Measurements from ENCODE around the gene ASMTL.
"Not testable (repeated sequence)": the region's sequence is repeated elsewhere in the genome, so short reads cannot be mapped to it uniquely, and the experiment has no call there.

Gene ASMTL, protein sequence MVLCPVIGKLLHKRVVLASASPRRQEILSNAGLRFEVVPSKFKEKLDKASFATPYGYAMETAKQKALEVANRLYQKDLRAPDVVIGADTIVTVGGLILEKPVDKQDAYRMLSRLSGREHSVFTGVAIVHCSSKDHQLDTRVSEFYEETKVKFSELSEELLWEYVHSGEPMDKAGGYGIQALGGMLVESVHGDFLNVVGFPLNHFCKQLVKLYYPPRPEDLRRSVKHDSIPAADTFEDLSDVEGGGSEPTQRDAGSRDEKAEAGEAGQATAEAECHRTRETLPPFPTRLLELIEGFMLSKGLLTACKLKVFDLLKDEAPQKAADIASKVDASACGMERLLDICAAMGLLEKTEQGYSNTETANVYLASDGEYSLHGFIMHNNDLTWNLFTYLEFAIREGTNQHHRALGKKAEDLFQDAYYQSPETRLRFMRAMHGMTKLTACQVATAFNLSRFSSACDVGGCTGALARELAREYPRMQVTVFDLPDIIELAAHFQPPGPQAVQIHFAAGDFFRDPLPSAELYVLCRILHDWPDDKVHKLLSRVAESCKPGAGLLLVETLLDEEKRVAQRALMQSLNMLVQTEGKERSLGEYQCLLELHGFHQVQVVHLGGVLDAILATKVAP

DNA sequence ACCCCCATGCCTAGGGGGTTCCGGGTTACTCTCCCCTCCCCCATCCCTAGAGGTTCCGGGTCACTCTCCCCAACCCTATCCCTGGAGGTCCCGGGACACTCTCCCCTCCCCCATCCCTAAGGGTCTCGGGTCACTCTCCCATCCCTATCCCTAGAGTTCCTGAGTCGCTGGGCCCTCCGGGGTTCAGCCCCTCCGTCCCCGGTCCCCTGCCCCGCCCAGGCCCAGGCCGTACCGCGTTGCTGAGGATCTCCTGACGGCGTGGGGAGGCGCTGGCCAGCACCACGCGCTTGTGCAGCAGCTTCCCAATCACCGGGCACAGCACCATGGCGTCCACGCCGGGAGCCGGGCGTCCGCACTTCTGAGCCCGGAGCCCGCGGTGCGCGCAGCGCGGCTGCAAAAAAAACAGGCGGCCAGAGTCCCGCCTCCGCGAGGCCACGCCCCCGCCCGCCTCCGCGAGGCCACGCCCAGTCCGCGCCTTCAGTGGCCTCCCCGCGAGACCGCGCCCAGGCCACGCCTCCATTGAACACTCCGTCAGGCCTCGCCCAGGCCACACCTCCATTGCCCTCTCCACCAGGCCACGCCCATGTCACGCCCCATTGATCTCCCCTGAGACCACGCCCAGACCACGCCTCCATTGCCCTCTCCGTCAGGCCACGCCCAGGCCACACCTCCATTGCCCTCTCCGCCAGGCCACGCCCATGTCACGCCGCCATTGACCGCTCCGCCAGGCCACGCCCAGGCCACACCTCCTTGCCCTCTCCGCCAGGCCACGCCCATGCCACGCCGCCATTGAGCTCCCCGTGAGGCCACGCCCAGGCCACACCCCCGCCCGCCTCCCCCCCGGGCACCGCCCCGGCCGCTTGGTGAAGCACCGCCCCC, at the start of gene ASMTL:
TSS of gene ASMTL (minus strand) at position 394 of the 879 bp plus-strand sequence. CDS start at position 325, 69 bp downstream.
- DNase-seq (ENCODE audit: low spot score): peak; percentile 97

DNA sequence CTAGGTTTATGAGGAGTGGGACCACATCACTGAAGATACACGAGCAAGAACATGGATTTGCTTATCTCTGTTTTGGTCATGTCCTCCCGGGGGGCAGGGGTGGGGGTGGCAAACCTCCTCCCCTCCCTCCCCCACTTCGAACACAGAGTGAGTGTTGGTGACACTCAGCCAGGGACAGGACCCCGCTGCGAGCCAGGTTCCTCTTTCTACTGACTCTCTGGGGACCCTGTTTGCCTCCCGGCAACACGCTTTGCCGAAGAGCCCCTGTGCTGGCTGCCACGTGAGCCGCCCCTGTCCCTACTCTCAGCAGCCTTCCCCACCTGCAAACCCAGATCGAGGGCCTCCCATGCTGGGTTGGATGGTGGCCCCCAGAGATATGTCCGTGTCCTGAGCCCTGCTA, 49.5 kb upstream of the ASMTL start:
- DNase-seq (ENCODE audit: low spot score): peak; percentile 89

DNA sequence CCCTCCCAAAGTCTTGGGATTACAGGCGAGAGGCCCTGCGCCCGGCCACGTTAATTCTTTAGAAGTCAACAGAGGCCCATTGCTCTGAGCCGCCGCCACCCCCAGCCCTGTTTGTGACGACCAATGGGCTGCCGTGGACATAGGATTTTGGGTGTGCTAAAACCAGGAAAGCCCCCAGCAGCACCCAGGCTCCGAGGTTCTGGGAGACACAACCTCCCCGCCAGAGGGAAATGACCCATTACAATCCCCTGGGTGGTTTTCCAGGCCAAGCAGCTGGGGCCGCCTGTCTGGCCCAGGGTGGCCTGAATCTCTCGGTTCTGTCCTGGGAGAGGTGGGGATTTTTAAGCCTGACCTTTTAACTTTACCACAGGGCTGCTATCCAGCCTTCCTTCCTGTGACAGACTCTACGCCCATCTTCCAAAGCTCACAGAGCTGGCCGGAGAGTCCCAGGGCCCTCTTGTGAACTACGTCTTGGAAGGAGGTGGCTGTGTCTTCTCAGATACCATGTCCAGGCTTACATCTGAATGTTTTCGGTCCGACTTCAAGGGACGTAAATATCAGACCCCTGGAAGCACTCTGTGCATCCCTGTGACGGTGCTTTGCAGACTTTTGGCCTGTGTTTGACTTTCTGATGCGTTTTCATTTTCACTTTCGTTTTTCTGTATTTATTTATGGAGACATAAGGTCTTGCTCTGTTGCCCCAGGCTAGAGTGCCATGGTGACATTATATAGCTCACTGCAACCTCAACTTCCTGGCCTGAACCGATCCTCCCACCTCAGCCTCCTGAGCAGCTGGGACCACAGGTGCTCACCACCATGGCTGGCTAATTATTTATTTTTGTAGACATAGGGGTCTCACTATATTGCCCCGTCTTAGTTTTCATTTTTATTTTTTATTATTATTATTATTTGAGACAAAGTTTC, 48.3 kb upstream of the ASMTL start:
- peak; percentile 69 for DNase-seq (ENCODE audit: low spot score)

DNA sequence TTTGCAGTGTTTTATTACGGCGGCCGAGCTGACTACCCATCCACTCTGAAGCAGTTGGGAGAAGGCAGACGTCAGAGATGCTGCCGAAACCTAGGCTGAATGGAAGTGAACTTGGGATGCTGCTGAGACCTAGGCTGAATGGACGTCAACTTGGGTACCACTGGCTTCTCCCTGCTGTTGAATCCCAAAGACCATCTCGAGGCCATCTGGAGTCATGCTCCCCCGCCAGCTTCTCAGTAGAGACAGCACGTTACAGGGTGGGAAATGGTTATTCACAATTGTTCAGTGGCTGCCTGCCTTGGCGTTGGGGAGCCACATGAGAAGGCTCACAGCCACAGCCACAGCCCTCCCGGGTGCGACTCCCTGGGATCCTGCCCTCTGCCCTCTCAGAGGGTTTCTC, 43.4 kb upstream of the ASMTL start:
- no peak for DNase-seq (ENCODE audit: low spot score)

DNA sequence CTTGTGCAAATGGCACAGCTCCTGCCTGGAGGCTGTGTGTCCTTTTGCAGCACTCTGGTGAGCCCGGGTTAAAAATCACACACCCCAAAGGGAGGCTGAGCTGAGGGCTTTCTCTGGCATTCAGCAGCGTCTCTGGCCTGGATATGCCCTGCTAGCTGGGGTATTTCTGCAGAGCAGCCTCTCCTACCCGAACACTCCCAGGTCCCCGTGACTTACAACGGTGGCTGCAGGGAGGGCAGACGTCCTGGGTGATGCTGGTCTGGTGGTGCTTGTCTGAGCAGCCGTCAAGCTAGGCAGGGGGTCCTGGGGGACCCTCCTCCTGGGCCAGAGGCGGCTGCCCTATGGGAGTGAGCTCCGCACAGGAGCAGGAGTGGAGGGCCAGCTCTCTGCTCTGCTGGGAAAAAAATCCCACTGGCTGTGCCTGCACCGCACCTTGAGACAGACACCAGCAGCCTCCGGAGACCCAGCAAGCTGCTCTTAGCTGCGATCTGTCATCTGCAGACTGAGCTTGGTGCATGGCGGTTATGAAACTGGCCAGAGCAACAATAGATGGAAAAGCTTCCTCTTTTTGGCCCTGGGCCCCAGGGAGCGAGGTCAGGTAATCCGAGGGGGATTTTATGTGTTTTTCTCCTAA, 41.3 kb upstream of the ASMTL start:
- peak; percentile 63 for DNase-seq (ENCODE audit: low spot score)

DNA sequence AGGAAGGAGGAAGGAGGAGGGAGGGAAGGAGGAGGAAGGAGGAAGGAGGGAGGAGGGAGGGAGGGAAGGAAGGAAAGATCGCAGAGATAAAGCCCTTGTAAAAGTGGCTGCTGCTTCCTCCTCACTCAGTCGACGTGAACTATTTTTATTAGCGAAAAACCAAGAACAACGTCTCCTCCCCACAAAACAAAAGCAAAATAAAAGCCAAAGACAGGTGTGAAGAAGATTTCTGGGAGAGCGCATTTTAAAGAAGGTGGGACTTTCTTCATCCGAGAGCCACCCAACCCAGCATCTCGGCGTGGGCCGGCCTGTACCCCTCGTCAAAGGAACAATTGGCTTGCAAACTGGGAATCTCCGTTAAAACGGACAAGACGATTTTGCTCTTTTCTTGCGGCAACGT, 40.7 kb upstream of the ASMTL start:
- DNase-seq (ENCODE audit: low spot score): no peak

DNA sequence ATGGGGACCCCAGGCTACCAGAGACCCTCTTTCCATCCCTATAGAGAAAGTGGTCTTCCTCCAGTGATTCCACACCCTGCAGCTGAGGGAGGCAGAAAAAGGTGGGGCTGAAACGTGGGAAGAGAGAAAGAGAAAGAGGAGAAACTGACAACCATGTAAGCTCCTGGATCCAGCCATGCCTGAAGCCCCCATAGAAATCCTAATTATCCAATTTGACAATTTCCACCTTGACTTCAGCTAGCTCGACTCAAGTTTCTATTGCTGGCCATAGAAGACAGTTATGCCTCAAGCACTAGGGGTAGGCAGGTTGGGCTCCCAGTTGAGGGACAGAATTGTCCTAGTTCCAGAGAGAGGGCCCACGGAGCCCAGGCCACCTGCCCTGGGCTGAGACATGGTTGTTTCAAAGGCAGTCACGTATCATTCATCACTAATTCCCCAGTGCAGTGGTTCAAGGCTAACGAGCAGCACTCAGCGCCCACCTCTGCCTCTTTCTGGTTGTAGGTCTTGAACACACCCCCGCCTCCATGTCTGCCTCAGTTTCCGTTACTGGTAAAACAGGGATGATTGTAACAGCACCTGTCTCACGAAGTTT, 39.8 kb upstream of the ASMTL start:
- no peak for DNase-seq (ENCODE audit: low spot score)

DNA sequence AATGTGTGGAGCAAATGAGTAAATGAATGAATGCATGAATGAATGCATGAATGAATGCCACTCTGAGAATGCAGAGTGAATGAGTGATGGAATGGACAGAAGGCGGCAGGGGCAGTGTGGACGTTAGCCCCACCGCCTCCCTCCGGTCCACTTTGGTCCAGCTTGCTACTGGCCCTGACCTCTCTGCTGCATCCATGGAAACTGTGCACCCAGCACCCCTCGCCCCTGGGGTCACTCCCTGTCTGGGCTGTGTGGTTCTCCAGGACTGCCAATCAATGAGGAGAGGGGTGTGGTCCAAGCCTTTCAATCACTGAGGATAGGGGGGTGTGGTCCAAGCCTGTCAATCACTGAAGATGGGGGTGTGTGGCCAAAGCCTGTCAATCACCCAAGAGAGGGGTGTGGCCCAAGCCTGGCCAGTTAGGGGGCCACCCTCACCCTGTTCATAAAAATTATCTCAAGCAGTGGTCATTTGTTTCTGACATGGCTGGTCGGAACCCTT, 39.2 kb upstream of the ASMTL start:
- DNase-seq (ENCODE audit: low spot score): peak; percentile 79

DNA sequence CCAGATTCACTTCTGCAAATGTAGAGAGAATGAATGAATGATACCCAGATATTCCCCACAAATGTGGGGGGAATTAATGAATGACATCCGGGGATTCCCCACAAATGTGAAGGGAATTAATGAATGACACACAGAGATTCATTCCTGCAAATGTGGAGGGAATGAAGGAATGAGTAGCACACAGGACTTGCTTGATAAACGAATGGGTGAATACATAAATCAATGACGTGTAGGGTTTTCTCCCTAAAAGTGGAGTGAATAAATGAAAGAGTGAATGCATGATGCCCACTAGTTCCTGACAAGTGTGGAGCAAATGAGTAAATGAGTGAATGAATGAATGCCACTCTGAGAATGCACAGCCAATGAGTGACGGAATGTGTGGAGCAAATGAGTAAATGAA, 38.5 kb upstream of the ASMTL start:
- DNase-seq (ENCODE audit: low spot score): not testable (repeated sequence)

DNA sequence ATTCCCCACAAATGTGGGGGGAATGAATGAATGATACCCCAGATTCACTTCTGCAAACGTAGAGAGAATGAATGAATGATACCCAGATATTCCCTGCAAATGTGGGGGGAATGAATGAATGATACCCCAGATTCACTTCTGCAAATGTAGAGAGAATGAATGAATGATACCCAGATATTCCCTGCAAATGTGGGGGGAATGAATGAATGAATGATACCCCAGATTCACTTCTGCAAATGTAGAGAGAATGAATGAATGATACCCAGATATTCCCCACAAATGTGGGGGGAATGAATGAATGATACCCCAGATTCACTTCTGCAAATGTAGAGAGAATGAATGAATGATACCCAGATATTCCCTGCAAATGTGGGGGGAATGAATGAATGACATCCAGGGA, 38.0 kb upstream of the ASMTL start:
- not testable (repeated sequence) for DNase-seq (ENCODE audit: low spot score)

DNA sequence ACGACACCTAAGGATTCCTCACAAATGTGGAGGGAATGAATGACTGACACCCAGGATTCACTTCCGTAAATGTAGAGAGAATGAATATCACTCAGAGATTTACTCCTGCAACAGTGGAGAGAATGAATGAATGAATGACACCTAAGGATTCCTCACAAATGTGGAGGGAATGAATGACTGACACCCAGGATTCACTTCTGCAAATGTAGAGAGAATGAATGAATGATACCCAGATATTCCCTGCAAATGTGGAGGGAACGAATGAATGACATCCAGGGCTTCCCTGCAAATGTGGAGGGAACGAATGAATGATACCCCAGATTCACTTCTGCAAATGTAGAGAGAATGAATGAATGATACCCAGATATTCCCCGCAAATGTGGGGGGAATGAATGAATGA, 36.6 kb upstream of the ASMTL start:
- DNase-seq (ENCODE audit: low spot score): not testable (repeated sequence)

DNA sequence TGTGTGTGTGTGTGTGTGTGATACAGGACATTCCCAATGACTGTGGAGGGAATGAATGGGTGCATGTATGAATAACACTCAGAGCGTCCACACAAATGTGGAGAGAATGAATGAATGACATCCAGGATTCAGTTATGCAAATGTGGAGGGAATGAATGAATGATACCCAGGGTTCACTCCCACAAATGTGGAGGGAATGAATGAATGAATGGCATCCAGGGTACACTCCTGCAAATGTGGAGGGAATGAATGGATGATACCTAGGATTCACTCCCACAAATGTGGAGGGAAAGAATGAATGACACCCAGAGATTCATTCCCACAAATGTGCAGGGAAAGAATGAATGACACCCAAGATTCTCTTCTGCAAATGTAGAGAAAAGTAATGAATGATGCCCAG, 36.0 kb upstream of the ASMTL start:
- no peak for DNase-seq (ENCODE audit: low spot score)

DNA sequence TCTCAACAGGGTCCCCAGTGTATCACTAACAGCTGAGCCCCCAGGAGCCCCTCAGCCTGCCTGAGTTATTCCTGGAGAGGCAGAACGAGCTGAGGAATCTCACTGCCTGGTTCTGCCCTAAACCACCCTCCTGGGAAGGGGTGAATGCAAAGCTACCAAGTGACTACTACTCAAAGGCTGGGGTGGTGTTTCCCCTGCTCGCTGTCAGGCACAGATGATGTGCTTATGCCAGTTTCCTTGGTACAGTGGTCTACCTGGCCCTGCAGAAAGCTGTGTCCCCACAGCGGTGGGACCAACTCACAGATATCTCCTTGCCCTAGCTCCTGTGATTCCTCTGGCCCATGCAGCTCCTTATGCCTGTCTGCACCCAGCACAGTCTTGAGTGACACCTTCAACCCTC, 35.4 kb upstream of the ASMTL start:
- no peak for DNase-seq (ENCODE audit: low spot score)

DNA sequence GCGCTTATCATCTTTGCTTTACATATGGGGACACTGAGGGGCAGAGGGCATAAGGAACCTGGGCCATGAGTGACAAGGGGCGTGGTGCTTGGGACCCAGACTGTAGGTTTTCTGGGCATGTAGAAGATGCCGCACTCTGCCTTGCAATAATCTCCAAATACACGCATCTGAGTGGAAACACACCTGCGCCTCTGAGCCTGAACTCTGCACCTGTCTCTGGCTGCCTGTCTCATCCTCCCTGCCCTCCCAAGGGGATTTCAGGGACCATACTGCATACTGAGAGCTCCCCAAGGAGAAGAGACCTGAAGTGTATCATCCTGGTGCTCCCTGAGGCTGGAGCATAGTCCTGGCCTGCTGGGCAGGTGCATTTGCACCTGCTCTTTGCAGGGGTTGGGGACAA, 34.7 kb upstream of the ASMTL start:
- peak; percentile 38 for DNase-seq (ENCODE audit: low spot score)

DNA sequence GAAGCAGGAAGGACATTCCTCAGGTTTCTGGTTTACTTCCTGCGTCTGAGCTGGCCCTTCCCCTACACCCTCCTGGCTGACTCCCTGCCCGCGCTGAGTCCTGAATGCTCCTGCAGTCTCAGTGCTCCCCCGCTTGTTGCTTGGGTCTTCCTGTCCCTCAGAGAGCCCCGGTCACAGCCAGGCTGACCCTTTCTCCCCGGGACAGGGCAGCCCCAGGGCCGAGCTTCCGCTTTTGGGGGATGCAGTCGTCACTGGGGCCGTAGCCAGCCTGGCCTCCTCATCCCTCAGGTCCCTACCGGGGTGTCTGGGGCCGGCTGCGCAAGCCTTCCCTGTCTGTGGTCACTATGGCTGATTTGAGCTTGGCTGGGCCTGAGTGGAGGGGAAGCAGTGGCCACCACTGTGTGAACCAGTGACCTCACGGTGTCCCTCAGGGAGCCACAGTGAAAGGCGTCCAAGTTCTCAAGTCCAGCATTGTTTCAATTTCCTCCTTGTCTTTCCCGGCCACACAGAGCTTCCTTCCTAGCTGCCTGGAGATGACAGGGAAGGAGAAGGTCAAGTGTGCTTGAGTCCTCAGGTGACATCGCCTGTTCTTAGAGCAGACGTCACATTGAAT, 34.1 kb upstream of the ASMTL start:
- no peak for DNase-seq (ENCODE audit: low spot score)

DNA sequence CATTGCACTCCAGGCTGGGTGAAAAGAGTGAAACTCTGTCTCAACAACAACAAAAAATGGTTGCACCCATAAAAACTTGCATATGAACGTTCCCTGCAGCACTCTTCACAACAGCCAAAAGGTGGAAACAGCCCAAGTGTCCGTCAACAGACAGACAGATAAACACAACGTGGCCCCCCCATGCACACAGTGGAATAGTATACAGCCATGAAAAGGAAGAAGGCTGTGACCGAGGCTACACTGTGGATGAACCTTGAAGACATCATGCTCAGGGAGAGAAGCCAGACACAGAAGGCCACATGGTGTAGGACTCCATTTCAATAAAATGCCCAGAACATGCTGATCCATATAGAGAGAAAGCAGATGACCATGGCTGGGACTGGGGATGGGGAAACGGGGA, 33.5 kb upstream of the ASMTL start:
- no peak for DNase-seq (ENCODE audit: low spot score)

DNA sequence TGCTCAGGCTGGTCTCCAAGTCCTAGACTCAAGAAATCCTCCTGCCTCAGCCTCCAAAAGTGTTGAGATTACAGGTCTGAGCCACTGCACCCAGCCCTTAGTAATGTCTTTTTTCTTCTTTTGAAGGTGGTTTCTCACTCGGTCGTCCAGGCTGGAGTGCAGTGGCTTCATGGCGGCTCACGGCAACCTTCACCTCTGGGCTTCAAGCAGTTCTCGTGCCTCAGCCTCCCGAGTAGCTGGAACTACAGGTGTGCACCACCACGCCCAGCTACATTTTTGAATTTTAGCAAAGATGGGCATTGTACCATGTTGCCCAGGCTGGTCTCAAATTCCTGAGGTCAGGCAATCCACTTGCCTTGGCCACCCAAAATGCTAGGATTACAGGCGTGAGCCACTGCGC, 32.3 kb upstream of the ASMTL start:
- no peak for DNase-seq (ENCODE audit: low spot score)

DNA sequence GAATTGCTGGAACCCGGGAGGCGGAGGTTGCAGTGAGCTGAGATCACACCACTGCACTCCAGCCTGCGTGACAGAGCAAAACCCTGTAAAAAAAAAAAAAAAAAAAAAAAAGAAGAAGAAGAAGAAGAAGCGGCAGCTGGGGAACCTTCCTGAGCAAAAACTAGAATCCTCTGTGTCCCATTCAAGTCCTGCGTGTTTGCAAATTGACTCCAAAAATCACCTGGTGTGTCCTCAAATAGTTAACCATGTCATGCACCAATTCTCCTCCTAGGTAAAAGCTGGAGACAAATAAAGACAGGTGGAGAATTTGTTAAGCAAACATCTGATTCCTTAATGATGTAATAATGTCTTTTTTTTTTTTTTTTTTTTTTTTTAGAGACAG, 31.9 kb upstream of the ASMTL start:
- DNase-seq (ENCODE audit: low spot score): peak; percentile 35

DNA sequence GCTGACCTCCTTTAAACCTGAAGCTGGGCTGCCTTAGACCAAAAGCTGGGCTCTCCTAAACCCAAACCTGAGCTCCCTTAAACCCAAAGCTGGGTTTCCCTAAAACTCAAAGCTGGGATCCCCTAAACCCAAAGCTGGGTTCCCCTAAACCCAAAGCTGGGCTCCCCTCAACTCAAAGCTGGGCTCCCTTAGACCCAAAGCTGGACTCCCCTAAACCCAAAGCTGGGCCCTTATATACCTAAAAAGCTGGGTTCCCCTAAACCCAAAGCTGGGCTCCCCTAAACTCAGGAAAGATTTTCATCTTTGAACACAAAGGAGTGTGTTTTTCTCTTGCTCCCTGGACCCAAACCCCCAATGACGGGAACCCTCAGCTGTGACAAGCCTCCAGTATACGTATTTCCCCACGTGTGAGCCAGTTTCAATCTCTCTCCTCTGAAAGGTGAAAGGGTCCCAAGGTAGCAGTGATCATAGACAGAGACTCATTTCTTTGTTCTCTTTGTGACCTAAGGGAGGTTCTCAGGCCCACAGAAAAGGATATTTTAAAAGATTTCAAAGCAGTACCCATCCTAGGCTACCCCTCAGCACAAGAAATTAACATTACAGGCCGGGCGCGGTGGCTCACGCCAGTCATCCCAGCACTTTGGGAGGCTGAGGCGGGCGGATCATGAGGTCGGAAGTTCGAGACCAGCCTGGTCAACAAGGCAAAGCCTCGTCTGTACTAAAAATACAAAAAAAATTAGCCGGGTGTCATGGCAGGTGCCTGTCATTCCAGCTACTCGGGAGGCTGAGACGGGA, 31.3 kb upstream of the ASMTL start:
- no peak for DNase-seq (ENCODE audit: low spot score)

Data from germinal center (tissue), 1 donor.